Measurements from ENCODE around the gene FAM118A.

DNA sequence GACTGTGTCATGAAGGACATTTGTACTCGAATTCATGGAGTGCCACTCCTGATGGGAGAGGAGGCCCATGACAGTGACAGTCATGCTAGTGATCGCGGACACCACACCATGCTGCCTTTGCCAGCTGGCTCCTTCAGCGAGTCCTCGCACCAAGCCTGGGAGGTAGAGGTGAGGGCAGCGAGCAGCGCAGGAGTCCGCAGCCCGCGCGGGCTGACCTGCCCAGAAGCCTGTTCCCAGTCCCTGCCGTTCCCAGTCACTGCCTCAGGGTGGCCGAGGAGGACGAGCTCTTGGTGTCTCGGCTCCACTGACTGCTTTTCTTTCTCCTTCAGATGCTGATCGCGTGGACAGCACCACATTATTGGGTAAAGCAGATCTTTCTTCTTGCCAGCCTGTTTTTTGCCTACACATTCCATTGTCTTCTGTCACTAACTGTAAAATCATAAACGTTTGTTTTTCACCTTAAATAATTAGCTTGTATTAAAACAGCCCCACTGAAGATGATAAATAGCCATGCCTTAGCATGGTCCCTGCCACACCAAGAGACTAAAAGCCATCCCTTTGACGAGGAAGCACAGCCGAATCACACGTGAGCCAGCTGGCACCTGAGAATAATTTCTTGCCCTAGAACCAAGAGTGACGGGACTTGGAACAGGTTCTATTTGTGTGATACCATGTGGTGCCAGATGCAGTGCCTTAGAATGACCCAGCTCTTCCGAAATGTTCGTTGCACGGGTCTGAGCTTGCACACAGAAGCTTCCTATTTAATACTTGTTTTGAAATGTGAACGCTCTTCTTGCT lies 25.5 kb downstream of the FAM118A start:
- TF ChIP-seq, protein P1, sequence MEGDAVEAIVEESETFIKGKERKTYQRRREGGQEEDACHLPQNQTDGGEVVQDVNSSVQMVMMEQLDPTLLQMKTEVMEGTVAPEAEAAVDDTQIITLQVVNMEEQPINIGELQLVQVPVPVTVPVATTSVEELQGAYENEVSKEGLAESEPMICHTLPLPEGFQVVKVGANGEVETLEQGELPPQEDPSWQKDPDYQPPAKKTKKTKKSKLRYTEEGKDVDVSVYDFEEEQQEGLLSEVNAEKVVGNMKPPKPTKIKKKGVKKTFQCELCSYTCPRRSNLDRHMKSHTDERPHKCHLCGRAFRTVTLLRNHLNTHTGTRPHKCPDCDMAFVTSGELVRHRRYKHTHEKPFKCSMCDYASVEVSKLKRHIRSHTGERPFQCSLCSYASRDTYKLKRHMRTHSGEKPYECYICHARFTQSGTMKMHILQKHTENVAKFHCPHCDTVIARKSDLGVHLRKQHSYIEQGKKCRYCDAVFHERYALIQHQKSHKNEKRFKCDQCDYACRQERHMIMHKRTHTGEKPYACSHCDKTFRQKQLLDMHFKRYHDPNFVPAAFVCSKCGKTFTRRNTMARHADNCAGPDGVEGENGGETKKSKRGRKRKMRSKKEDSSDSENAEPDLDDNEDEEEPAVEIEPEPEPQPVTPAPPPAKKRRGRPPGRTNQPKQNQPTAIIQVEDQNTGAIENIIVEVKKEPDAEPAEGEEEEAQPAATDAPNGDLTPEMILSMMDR (IDR thresholded peaks at IDR 0.05; ENCODE audit: low read depth, low read length) = no peak
- no peak for TF ChIP-seq EZH2phosphoT487 (IDR thresholded peaks at IDR 0.05; ENCODE audit: low read depth)
